HepG2 (cell line): ENCODE results near the gene TRIM69. TPM values are rescaled to one million over a fixed set of nuclear protein-coding genes. Genes with fewer than 3 reads are reported as not detected.

Source experiments
- EP300 ChIP-seq, 3 experiments: sonication (generic) in 1 of 3; formaldehyde crosslinking in 1 of 3; IDR thresholded peaks; 2 replicates each; pipeline versions ENCODE4 v1.5.1 to v1.6.1; 2011 to 2020; ENCODE audit warnings: low read depth in 2 of 3, low read length in 2 of 3, borderline replicate concordance in 1 of 3, improper control_type of control experiment in 1 of 3, mild to moderate bottlenecking in 1 of 3, missing genetic modification reagents in 1 of 3, moderate library complexity in 1 of 3
- ISL2 ChIP-seq: sonication (generic); formaldehyde crosslinking; IDR thresholded peaks from 2 replicates; pipeline ENCODE4 v1.5.0; 2020; ENCODE audit warnings: missing genetic modification reagents
- MTF2 ChIP-seq: sonication (generic); formaldehyde crosslinking; IDR thresholded peaks from 2 replicates; pipeline ENCODE4 v1.5.0; 2020; ENCODE audit warnings: missing genetic modification reagents, borderline replicate concordance
- ZHX1 ChIP-seq: sonication (generic); formaldehyde crosslinking; IDR thresholded peaks from 2 replicates; pipeline ENCODE4 v1.8.1; 2022; ENCODE audit warnings: low read depth, mild to moderate bottlenecking, missing genetic modification reagents
- ZNF770 ChIP-seq: sonication (generic); formaldehyde crosslinking; IDR thresholded peaks from 2 replicates; pipeline ENCODE4 v1.5.0; 2020; ENCODE audit warnings: mild to moderate bottlenecking, missing genetic modification reagents
- polyA plus RNA-seq, 8 experiments: library from polyadenylated mRNA; depleted of rRNA in 3 of 8; stranded (reverse) in 7 of 8; unstranded in 1 of 8; fragments of >200 nt; fragmentation: Illumina TruSeq in 4 of 8; extraction: Trizol in 4 of 8; gene quantifications; 2 replicates each; pipeline versions ENCODE4 v1.2.1 to v1.2.3, GENCODE V29; 2011 to 2016; ENCODE audit warnings: low read depth in 4 of 8, missing spikeins in 1 of 8, mixed read lengths in 1 of 8; ENCODE audit not compliant: insufficient read depth in 1 of 8
- total RNA-seq, 5 experiments: library from RNA; depleted of rRNA; stranded (reverse); fragments of >200 nt; fragmentation: Illumina TruSeq; extraction: Trizol; gene quantifications; 2 replicates each; pipeline ENCODE4 v1.2.3, GENCODE V29; 2016; ENCODE audit warnings: low read depth in 1 of 5
- TF ChIP-seq, protein P1 (sequence below): sonication (generic); formaldehyde crosslinking; IDR thresholded peaks from 2 replicates; pipeline ENCODE4 v1.8.0; 2022; ENCODE audit warnings: mild to moderate bottlenecking, missing genetic modification reagents; ENCODE audit not compliant: insufficient replicate concordance

TRIM69 gene
- total and polyA plus RNA-seq, 2 of the 13 experiments (the other 11 are each of a cell fraction or from before 2014, with no cell fraction given), result 2.6 to 3.2 TPM

DNA sequence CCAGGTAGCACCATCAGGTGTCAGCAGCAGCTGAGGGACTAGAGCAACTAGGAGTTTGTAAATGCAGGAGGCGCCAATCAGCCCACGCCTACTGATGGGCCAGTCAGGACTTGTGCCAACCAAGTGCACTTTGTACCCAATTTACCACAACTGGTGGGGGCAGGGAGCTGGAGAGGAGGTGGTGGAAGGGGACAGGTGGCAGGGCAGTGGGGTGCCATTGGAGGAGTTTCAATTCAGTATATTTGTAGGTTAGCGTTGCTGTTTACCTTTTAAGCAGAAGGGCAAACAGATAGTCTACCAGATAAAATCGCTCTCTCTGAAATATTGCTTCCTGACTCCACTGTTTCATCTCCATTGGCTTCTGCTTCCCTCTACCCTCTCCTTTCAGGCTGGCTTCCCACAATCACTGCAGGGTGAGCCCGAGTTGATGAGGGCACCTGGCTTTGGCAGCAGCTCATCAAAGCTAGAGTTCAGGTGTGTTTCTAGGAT, 75.7 kb downstream of the TRIM69 start (continued):
- TF ChIP-seq, protein P1, sequence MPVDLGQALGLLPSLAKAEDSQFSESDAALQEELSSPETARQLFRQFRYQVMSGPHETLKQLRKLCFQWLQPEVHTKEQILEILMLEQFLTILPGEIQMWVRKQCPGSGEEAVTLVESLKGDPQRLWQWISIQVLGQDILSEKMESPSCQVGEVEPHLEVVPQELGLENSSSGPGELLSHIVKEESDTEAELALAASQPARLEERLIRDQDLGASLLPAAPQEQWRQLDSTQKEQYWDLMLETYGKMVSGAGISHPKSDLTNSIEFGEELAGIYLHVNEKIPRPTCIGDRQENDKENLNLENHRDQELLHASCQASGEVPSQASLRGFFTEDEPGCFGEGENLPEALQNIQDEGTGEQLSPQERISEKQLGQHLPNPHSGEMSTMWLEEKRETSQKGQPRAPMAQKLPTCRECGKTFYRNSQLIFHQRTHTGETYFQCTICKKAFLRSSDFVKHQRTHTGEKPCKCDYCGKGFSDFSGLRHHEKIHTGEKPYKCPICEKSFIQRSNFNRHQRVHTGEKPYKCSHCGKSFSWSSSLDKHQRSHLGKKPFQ, result peak; percentile 15
- peak; percentile 73 for TF ChIP-seq ISL2 (CRISPR knock-in tag)
- TF ChIP-seq ZNF770 (CRISPR knock-in tag), result no peak
- TF ChIP-seq MTF2 (CRISPR knock-in tag), result no peak
- peak in 1 of 2 experiments; percentile 81; a peak in 3 of 4 replicates for TF ChIP-seq EP300 (IDR thresholded peaks at IDR 0.05; ENCODE audit: low read depth in 2 of 2, low read length in 2 of 2)
- TF ChIP-seq EP300 (CRISPR knock-in tag; IDR thresholded peaks at IDR 0.05; ENCODE audit: borderline replicate concordance), result peak; percentile 70; the same call in 1 of the 2 replicates
- no peak for TF ChIP-seq ZHX1 (CRISPR knock-in tag)
- TF ChIP-seq, all 625 proteins: peak for 178
